Vagina (tissue), 2 donors: ENCODE data around the gene PDZD4.

Source experiments
- CTCF ChIP-seq, 3 experiments: fragments of 450-650 bp in 2 of 3; fragments of 200-600 bp in 1 of 3; sonication (generic) in 1 of 3; IDR thresholded peaks; one replicate each; pipeline ENCODE4 v1.5.1; 2017 to 2019; ENCODE audit warnings: antibody characterized with exemption in 3 of 3, mild to moderate bottlenecking in 2 of 3, moderate library complexity in 2 of 3
- POLR2A ChIP-seq, 2 donors: fragments of 450-650 bp; IDR thresholded peaks; one replicate each; pipeline ENCODE4 v1.6.1; 2017; ENCODE audit warnings: antibody characterized with exemption in 2 of 2, mild to moderate bottlenecking in 2 of 2, moderate library complexity in 2 of 2
- POLR2AphosphoS5 ChIP-seq, 2 donors: sonication (generic); formaldehyde crosslinking; IDR thresholded peaks; one replicate each; pipeline ENCODE4 v1.9.0; 2017; ENCODE audit warnings: antibody characterized with exemption in 2 of 2, mild to moderate bottlenecking in 2 of 2, low read depth in 1 of 2; ENCODE audit not compliant: insufficient read depth in 1 of 2

GRCh38 chrX:153772316-153773217, 57.8 kb downstream of the PDZD4 start:
- TF ChIP-seq POLR2A (IDR thresholded peaks at IDR 0.05), result no peak
- TF ChIP-seq CTCF (IDR thresholded peaks at IDR 0.05), result no peak
- TF ChIP-seq POLR2AphosphoS5 (IDR thresholded peaks at IDR 0.05; ENCODE audit: insufficient read depth in 1 of 2, low read depth in 1 of 2), result no peak
